HG03064 (cell line): Measurements from ENCODE around the gene LAMA3.
"Not testable (repeated sequence)": the region's sequence is repeated elsewhere in the genome, so short reads cannot be mapped to it uniquely, and the experiment has no call there.

Experiments used
- ATAC-seq: cut with Tn5 transposase; IDR thresholded peaks from one replicate; pipeline ENCODE4 v1.9.1; 2021; ENCODE audit warnings: low read depth; ENCODE audit not compliant: unreplicated experiment

Gene LAMA3

GRCh38 chr18:23702606-23703005 lies 13.4 kb downstream of the LAMA3 start:
- no peak for ATAC-seq

GRCh38 chr18:23703057-23703986 lies 14.1 kb downstream of the LAMA3 start:
- no peak for ATAC-seq

- ATAC-seq = no peak
These were observed 14.7 kb downstream of the LAMA3 start for GRCh38 chr18:23703987-23704384.

GRCh38 chr18:23704806-23705205 lies 15.6 kb downstream of the LAMA3 start:
- ATAC-seq = no peak

- ATAC-seq = no peak
These were observed 17.9 kb downstream of the LAMA3 start for GRCh38 chr18:23706971-23707640.

- no peak for ATAC-seq
These were observed 20.8 kb downstream of the LAMA3 start for GRCh38 chr18:23710068-23710527.

GRCh38 chr18:23710946-23711345 lies 21.7 kb downstream of the LAMA3 start:
- no peak for ATAC-seq

- ATAC-seq = no peak
These were observed 22.2 kb downstream of the LAMA3 start for GRCh38 chr18:23711426-23711825.

- ATAC-seq = no peak
These were observed 23.2 kb downstream of the LAMA3 start for GRCh38 chr18:23712445-23712844.

GRCh38 chr18:23714576-23714975 lies 25.3 kb downstream of the LAMA3 start:
- no peak for ATAC-seq

GRCh38 chr18:23716079-23716478 lies 26.8 kb downstream of the LAMA3 start:
- not testable (repeated sequence) for ATAC-seq

GRCh38 chr18:23716516-23716915 lies 27.3 kb downstream of the LAMA3 start:
- no peak for ATAC-seq

- no peak for ATAC-seq
These were observed 27.7 kb downstream of the LAMA3 start for GRCh38 chr18:23716966-23717365.

- no peak for ATAC-seq
These were observed 29.0 kb downstream of the LAMA3 start for GRCh38 chr18:23718243-23718720.

GRCh38 chr18:23718731-23719130 lies 29.5 kb downstream of the LAMA3 start:
- ATAC-seq = no peak

- no peak for ATAC-seq
These were observed 30.5 kb downstream of the LAMA3 start for GRCh38 chr18:23719634-23720201.

GRCh38 chr18:23721696-23722480 lies 32.6 kb downstream of the LAMA3 start:
- ATAC-seq = no peak

- no peak for ATAC-seq
These were observed 33.4 kb downstream of the LAMA3 start for GRCh38 chr18:23722646-23723045.

- ATAC-seq = no peak
These were observed 33.9 kb downstream of the LAMA3 start for GRCh38 chr18:23723121-23723520.

GRCh38 chr18:23724681-23725080 lies 35.4 kb downstream of the LAMA3 start:
- ATAC-seq = no peak
